ENCODE results near the gene SLC5A9.

- TF ChIP-seq, protein P1, sequence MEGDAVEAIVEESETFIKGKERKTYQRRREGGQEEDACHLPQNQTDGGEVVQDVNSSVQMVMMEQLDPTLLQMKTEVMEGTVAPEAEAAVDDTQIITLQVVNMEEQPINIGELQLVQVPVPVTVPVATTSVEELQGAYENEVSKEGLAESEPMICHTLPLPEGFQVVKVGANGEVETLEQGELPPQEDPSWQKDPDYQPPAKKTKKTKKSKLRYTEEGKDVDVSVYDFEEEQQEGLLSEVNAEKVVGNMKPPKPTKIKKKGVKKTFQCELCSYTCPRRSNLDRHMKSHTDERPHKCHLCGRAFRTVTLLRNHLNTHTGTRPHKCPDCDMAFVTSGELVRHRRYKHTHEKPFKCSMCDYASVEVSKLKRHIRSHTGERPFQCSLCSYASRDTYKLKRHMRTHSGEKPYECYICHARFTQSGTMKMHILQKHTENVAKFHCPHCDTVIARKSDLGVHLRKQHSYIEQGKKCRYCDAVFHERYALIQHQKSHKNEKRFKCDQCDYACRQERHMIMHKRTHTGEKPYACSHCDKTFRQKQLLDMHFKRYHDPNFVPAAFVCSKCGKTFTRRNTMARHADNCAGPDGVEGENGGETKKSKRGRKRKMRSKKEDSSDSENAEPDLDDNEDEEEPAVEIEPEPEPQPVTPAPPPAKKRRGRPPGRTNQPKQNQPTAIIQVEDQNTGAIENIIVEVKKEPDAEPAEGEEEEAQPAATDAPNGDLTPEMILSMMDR (IDR thresholded peaks at IDR 0.05) = no peak
- no peak for TF ChIP-seq EP300 (IDR thresholded peaks at IDR 0.05)
Measured at GRCh38 chr1:48221657-48222056, 859 bp upstream of the SLC5A9 start.
